Esophagus squamous epithelium (tissue), 4 donors: ENCODE measurements around the gene BDKRB2.

Source experiments
- CTCF ChIP-seq, 6 experiments: fragments of 450-650 bp in 4 of 6; fragments of 200-600 bp in 2 of 6; sonication (generic) in 2 of 6; IDR thresholded peaks; one replicate each; pipeline ENCODE4 v1.5.1; 2016 to 2019; ENCODE audit warnings: antibody characterized with exemption in 6 of 6, mild to moderate bottlenecking in 4 of 6, moderate library complexity in 4 of 6
- POLR2A ChIP-seq, 4 donors: fragments of 450-650 bp; IDR thresholded peaks; one replicate each; pipeline ENCODE4 v1.6.1; 2017; ENCODE audit warnings: antibody characterized with exemption in 4 of 4, mild to moderate bottlenecking in 4 of 4, moderate library complexity in 3 of 4

- TF ChIP-seq CTCF (IDR thresholded peaks at IDR 0.05): no peak
- no peak for TF ChIP-seq POLR2A (IDR thresholded peaks at IDR 0.05)
Measured at GRCh38 chr14:96224480-96225096, 19.9 kb downstream of the BDKRB2 start.
